ENCODE data around the gene CHST2. TPM values are rescaled to one million over a fixed set of nuclear protein-coding genes. Genes with fewer than 3 reads are reported as not detected.

Gene CHST2
- total RNA-seq, 2 experiments from 2014 or later: 5.1 to 6.8 TPM

DNA sequence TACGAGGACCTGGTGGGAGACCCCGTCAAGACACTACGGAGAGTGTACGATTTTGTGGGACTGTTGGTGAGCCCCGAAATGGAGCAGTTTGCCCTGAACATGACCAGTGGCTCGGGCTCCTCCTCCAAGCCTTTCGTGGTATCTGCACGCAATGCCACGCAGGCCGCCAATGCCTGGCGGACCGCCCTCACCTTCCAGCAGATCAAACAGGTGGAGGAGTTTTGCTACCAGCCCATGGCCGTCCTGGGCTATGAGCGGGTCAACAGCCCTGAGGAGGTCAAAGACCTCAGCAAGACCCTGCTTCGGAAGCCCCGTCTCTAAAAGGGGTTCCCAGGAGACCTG is 2.5 kb downstream of the CHST2 start:
- ATAC-seq: no peak
- POLR2A ChIA-PET: no interaction called here
- no peak overlapping the region for H3K27ac Mint-ChIP-seq
- peaks cover 43% of the 10 kb centered on the region for H3K4me1 Mint-ChIP-seq
- no peak for DNase-seq
- CTCF ChIA-PET: interaction anchor here (1.5 to 1.6 kb wide), 2 partner anchors 103 to 553 kb away, joined by 3 to 7 read pairs; no protein-coding TSS in a partner anchor
- H3K27me3 Mint-ChIP-seq: peaks cover 2% of the 10 kb centered on the region
- intact Hi-C loops (cut with DNase I, micrococcal nuclease): loop anchor here (2.0 to 10.0 kb wide), 10 partner anchors 43 to 653 kb away; no protein-coding TSS in a partner anchor
- H3K36me3 Mint-ChIP-seq (ENCODE audit: low read depth): peaks cover 2% of the 10 kb centered on the region
- peak overlapping the region; percentile 63 for H3K4me3 Mint-ChIP-seq
- no peaks in the 10 kb centered on the region for H3K9me3 Mint-ChIP-seq (ENCODE audit: low read depth)

DNA sequence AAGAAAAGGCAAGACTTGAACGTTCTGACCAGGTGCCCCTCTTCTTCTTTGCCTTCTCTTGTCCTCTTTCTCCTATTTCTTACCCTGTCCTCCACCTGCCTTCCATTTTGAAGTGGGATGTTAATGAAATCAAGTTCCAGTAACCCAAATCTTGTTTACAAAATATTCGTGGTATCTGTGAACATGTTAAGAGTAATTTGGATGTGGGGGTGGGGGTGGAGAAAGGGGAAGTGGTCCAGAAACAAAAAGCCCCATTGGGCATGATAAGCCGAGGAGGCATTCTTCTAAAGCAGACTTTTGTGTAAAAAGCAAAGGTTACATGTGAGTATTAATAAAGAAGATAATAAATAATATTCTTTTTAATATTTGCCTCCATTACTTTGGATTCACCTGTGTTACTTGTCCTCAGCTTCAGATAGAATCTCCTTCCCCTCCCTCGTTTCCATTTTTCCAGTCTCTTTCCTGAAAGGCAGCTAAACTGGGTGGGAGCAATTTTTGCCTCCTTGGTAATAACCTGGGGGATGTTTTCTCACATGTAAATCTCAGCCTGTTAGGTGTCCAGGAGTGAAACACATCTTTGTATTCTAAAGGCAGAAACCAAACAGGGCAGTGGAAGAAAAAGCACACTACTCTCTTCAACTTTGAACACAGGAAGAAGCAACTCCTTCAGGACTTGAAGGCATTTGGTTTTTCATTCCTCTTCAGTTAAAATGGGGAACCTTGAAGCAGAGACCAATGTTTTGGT is 3.2 kb downstream of the CHST2 start:
- Mint-ChIP-seq H3K27me3 (peaks cover 2% of the 10 kb centered on the region), H3K36me3 (ENCODE audit: low read depth) (peaks cover 2% of the 10 kb centered on the region), H3K4me1 (peaks cover 43% of the 10 kb centered on the region), H3K9me3 (ENCODE audit: low read depth) (no peaks in the 10 kb centered on the region), H3K4me3 (peak overlapping the region; percentile 34), H3K27ac (peak overlapping the region; percentile 27)
- POLR2A ChIA-PET: no interaction called here
- CTCF ChIA-PET: interaction anchor here (0.7 to 2.9 kb wide), 2 partner anchors 199 to 551 kb away, joined by 3 to 11 read pairs; no protein-coding TSS in a partner anchor
- no peak for ATAC-seq
- intact Hi-C loops (cut with DNase I, micrococcal nuclease): loop anchor here (2.0 to 10.0 kb wide), 10 partner anchors 42 to 652 kb away; no protein-coding TSS in a partner anchor
- no peak for DNase-seq

DNA sequence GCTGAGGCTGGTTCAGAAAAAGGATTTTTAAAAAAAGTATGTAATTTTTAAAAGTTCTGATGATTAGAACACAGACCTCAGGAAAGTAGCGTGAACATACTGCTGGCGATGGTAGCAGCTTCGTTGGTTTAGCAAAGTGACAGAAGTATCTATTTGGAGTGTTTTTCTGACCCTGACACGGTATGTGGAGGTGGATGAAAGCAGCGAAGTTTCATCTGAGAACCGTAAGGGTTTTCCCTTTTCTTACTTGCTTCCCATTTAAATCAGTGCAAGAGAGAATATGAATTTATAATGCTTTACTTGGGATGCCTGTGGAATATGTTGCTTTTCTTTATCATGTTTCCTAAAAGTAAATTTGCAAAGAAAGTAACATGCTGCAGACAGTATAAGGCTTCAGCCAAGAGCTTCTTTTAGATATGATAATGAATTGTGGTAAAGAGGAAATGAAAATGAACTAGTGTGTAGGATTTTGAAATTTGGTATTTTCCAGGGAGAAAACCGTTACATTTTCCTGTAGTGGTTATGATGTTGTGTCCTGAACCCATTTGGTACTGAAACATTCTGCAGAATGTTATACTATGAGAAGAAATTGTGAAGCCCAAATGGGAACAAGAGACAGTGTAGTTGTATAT is 3.9 kb downstream of the CHST2 start:
- no peak for DNase-seq
- peak overlapping the region; percentile 27 for H3K27ac Mint-ChIP-seq

DNA sequence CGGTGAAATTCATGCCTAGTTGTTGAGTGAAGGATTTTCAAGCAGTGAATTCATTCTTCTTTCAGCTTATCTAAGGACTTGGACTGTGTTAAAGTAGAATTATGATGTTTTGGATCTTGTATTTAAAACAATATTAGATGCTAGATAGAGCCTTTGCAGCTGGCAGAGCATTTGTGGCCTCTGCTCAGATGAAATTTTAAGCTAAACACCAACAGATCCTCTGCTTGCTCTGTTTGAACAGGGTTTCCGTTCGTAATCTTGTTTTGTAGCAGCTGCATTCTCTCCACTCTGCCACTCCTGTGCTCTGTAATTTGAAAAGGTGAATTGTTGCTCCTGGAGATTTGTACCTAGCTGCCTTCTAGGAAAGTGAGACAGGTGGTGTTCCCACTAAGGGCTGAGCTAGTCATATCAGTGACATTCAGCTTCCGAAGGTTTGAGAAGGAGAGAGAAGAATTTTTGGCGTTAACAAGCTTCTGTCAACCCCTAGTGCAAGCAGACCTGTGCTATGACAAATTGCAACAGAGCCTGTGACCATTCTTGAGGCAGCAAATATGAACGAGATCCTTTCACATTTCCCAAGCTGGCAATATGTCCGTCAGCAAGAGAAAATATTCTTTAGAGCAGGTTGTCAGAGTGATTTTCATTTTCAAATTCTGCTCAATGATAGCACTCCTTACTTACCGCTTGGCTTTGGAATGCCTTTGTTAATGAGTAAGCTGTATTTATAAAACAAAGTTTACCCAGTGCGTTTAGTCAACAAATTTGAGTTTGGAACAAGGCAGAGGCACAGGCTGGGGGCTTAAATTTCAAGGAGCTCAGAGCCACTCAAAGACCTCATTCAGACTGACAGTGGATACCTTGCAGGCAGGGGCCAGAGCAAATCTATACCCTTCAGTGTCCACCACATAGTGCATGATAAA is 5.3 kb downstream of the CHST2 start:
- ATAC-seq (no peak), DNase-seq (no peak)
- ChIA-PET CTCF (interaction anchor here (0.5 to 2.9 kb wide), 8 partner anchors 12 to 639 kb away, joined by 3 to 11 read pairs (median 3); no protein-coding TSS in a partner anchor), POLR2A (no interaction called here)
- H3K27me3 Mint-ChIP-seq: no peaks in the 10 kb centered on the region
- peaks cover 41% of the 10 kb centered on the region for H3K4me1 Mint-ChIP-seq
- peaks cover 2% of the 10 kb centered on the region for H3K36me3 Mint-ChIP-seq (ENCODE audit: low read depth)
- H3K9me3 Mint-ChIP-seq (ENCODE audit: low read depth): no peaks in the 10 kb centered on the region
- no peak overlapping the region for H3K27ac Mint-ChIP-seq
- intact Hi-C loops (cut with DNase I, micrococcal nuclease): loop anchor here (5.0 to 10.0 kb wide), 9 partner anchors 97 to 650 kb away; no protein-coding TSS in a partner anchor
- no peak overlapping the region for H3K4me3 Mint-ChIP-seq

More for the DNA sequence above, 3.9 kb downstream of the CHST2 start:
- no peak for ATAC-seq
- ChIA-PET CTCF (interaction anchor here (0.6 to 2.9 kb wide), 3 partner anchors 29 to 550 kb away, joined by 3 to 11 read pairs (median 3); no protein-coding TSS in a partner anchor), POLR2A (no interaction called here)
- intact Hi-C loops (cut with DNase I, micrococcal nuclease): loop anchor here (2.0 to 10.0 kb wide), 10 partner anchors 41 to 651 kb away; no protein-coding TSS in a partner anchor
- Mint-ChIP-seq H3K9me3 (ENCODE audit: low read depth) (no peaks in the 10 kb centered on the region), H3K36me3 (ENCODE audit: low read depth) (peaks cover 2% of the 10 kb centered on the region), H3K4me3 (peak overlapping the region; percentile 34), H3K4me1 (peaks cover 45% of the 10 kb centered on the region), H3K27me3 (no peaks in the 10 kb centered on the region)

DNA sequence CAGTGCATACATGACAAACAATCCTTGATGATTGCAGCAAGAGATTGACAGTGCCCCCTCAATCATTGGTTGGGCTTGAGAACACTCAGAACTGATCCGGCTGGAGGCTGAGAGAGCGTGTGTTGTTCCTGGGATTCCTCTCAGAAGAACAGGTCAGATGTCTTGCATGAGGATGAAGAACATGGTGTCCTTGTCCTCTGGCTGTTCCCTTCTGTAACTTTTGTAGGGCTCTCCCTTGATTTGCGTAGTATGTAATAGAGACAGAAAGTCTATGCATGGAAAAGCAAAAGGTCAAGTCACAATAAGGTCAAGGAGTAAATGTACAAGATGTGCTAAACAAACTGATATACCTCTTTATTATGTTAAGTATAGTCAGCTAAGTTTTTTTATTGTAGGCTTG is 8.2 kb downstream of the CHST2 start:
- DNase-seq: no peak
- peaks cover 40% of the 10 kb centered on the region for H3K4me1 Mint-ChIP-seq
- no peaks in the 10 kb centered on the region for H3K27me3 Mint-ChIP-seq
- H3K9me3 Mint-ChIP-seq (ENCODE audit: low read depth): no peaks in the 10 kb centered on the region
- no peak overlapping the region for H3K4me3 Mint-ChIP-seq
- ChIA-PET CTCF (no interaction called here), POLR2A (no interaction called here)
- no peak for ATAC-seq
- intact Hi-C loops (cut with DNase I, micrococcal nuclease): loop anchor here in 1 of 2 experiments (10.0 kb wide), 4 partner anchors 217 to 647 kb away; no protein-coding TSS in a partner anchor
- no peaks in the 10 kb centered on the region for H3K36me3 Mint-ChIP-seq (ENCODE audit: low read depth)
- H3K27ac Mint-ChIP-seq: no peak overlapping the region

DNA sequence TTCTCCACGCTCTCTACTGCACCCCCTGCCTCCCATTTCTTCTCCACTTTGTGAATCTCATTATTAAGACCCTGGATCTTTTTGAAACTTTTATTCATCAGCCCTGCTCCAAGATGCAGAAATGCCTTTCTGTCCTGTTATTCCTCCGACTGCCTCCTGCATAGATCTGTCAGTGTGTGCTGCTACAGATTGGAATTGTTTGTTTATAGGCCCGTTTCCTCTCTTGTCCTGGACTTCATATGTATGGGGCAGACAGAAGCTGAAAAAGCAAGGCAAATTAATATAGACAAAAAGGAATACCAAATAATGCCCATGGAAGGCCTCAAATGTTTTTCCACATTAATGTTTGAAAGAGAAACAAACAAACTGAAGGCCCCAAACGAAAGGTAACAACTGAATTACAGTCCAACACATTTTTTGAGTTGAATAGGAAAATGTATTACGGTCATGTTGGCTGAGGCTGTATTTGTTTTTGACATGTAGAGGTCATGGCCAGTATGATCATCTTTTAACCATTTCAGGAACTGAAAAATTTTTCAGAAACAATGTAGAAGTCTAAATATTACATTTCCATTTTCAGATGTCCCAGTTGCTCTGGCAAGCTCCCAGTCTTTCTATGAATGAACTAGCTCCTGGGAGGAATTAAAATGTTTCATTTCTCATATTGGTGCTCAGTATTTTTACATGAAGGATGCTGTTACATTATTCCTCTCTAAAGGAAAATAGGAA is 8.8 kb downstream of the CHST2 start:
- intact Hi-C loops (cut with DNase I, micrococcal nuclease): loop anchor here in 1 of 2 experiments (10.0 kb wide), 4 partner anchors 216 to 646 kb away; no protein-coding TSS in a partner anchor
- no peak overlapping the region for H3K27ac Mint-ChIP-seq
- H3K36me3 Mint-ChIP-seq (ENCODE audit: low read depth): no peaks in the 10 kb centered on the region
- DNase-seq (no peak), ATAC-seq (no peak)
- CTCF ChIA-PET: no interaction called here
- H3K4me3 Mint-ChIP-seq: no peak overlapping the region
- POLR2A ChIA-PET: no interaction called here
- H3K4me1 Mint-ChIP-seq: peaks cover 37% of the 10 kb centered on the region
- no peaks in the 10 kb centered on the region for H3K27me3 Mint-ChIP-seq
- H3K9me3 Mint-ChIP-seq (ENCODE audit: low read depth): no peaks in the 10 kb centered on the region

DNA sequence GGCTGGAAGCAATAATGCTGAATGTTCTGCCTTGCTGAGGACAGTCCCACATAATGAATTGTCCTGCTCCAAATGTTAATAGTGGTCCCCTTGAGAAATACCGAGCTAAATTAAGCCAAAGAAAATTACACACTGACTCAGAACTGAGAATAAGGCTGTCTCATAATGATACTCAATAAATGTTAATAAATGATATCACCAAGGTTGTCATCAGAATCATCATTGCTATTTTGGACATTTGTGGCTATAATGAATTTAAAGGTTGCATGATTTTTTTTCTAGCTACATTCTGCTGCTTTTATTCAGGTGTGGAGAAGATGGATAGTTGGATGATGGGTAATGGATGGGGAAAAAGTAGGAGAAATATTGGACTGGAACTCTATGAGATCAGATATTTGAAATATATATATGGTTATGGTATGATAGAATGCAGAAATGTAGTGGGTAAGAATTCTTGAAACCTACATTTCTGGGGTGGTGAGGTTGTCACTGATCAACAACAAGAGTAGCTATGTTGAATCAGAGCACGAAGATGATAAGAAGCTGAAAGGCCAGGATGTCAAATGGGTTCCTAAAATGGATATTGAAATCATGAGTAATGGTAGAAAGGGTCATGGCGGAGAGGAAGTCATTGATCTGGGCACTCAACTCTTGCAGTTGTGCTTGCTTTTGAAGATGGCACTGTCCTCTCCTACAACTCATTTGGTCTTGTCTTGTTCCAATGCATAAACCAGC is 12.8 kb downstream of the CHST2 start:
- Mint-ChIP-seq H3K9me3 (ENCODE audit: low read depth) (no peaks in the 10 kb centered on the region), H3K36me3 (ENCODE audit: low read depth) (no peaks in the 10 kb centered on the region), H3K27me3 (no peaks in the 10 kb centered on the region), H3K27ac (no peak overlapping the region), H3K4me1 (peaks cover 20% of the 10 kb centered on the region), H3K4me3 (no peak overlapping the region)
- no peak for DNase-seq
- POLR2A ChIA-PET: no interaction called here
- ATAC-seq: peak; percentile 39
- intact Hi-C loops (cut with DNase I, micrococcal nuclease): no loop called here
- CTCF ChIA-PET: interaction anchor here (1.0 to 1.5 kb wide), 3 partner anchors 11 to 301 kb away, joined by 3 to 5 read pairs (median 3); no protein-coding TSS in a partner anchor

DNA sequence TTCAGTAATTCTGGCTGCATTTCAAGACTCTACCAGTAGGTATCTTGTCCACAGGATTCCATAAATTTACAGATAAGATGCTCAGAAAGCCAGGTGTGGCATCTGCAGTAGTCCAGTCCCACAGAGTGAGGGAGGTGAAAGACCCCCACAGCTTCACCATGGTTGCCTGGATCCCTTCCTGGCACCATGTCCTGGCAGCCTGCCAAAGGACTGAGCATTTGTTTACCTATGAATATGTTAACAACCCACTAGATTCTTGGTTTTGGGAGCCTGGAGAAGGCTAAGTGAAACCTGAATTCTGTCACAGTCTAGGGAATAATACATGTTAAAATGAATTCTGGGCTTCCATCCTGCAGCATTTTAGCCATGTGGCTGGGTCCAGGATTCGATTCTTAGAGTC is 14.9 kb downstream of the CHST2 start:
- ATAC-seq (no peak), DNase-seq (no peak)
- intact Hi-C loops (cut with DNase I, micrococcal nuclease): no loop called here
- ChIA-PET CTCF (interaction anchor here (1.0 kb wide), 1 partner anchor 16 kb away, joined by 3 read pairs; no protein-coding TSS in a partner anchor), POLR2A (no interaction called here)
- H3K36me3 Mint-ChIP-seq (ENCODE audit: low read depth): no peaks in the 10 kb centered on the region
- no peak overlapping the region for H3K27ac Mint-ChIP-seq
- H3K4me1 Mint-ChIP-seq: peaks cover 17% of the 10 kb centered on the region
- no peaks in the 10 kb centered on the region for H3K9me3 Mint-ChIP-seq (ENCODE audit: low read depth)
- H3K27me3 Mint-ChIP-seq: no peaks in the 10 kb centered on the region
- H3K4me3 Mint-ChIP-seq: no peak overlapping the region

DNA sequence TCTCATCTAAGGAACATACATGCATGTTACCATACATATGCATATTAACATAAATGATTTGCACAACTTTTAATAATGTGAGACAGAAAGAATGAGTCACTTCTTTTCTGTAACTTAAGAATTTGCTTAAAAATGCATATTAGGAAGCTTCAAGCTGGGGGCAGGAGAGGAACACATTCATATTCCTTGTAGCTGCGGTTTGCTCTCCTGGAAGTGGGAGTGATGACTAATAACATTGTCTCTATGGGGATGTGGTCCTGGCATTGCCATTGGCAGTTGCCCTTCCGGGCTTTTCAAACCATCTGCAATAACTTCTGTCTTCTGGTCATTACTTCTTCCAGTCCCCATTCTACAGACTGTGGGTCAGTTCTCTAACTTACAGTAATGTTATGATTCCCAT is 15.6 kb downstream of the CHST2 start:
- peaks cover 17% of the 10 kb centered on the region for H3K4me1 Mint-ChIP-seq
- ATAC-seq (no peak), DNase-seq (no peak)
- CTCF ChIA-PET: interaction anchor here (1.0 to 1.2 kb wide), 2 partner anchors 15 to 538 kb away, joined by 3 read pairs; no protein-coding TSS in a partner anchor
- H3K36me3 Mint-ChIP-seq (ENCODE audit: low read depth): no peaks in the 10 kb centered on the region
- no peak overlapping the region for H3K4me3 Mint-ChIP-seq
- no peak overlapping the region for H3K27ac Mint-ChIP-seq
- POLR2A ChIA-PET: no interaction called here
- no peaks in the 10 kb centered on the region for H3K27me3 Mint-ChIP-seq
- H3K9me3 Mint-ChIP-seq (ENCODE audit: low read depth): no peaks in the 10 kb centered on the region
- intact Hi-C loops (cut with DNase I, micrococcal nuclease): no loop called here

DNA sequence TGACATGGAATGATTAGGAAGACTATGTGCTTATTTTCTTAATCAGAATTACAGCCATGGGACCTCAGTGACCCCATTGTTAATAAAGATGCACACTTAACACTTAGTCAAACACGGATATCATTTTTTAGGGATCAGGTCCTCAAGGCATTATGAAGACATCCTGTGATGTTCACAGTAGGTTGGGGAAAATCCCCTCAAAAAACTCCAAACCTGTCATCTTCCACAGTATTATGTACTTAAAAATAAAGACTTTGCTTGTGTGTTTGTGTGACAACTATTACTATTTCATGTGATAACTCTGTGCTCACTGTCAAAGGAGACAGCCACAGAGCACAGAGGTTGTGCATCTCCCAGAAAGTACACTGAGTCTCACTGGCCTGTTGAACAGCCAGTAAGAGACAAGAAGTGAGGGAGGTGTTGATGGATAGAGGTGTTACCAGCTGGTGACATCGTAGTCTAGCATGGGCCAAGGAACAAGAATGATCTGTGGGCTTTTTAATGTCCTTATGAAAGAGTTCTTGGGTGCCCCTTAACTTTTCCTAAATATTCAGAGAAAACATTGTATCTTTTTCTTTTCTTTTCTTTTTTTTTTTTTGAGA is 18.0 kb downstream of the CHST2 start:
- Mint-ChIP-seq H3K9me3 (ENCODE audit: low read depth) (no peaks in the 10 kb centered on the region), H3K27me3 (no peaks in the 10 kb centered on the region), H3K4me1 (peaks cover 11% of the 10 kb centered on the region), H3K27ac (no peak overlapping the region), H3K36me3 (ENCODE audit: low read depth) (no peaks in the 10 kb centered on the region), H3K4me3 (no peak overlapping the region)
- ATAC-seq (peak; percentile 53), DNase-seq (no peak)
- ChIA-PET POLR2A (no interaction called here), CTCF (interaction anchor here (0.7 kb wide), 2 partner anchors 13 to 422 kb away, joined by 3 to 4 read pairs; no protein-coding TSS in a partner anchor)
- intact Hi-C loops (cut with DNase I, micrococcal nuclease): no loop called here

Data from activated CD4-positive, alpha-beta T cell treated with anti-CD3 and anti-CD28 coated beads for 36 hours (primary cell).